ENCODE results near the gene POLH.

Gene POLH

GRCh38 chr6:43614396-43614730 is 38.4 kb downstream of the POLH start:
- Histone ChIP-seq H3K4me1 (ENCODE audit: control insufficient read depth in 1 of 2, insufficient read depth in 1 of 2, low read depth in 1 of 2, low read length in 1 of 2) (no peaks in the 10 kb centered on the region), H3K9me3 (no peaks in the 10 kb centered on the region), H3K36me3 (peaks cover 57% of the 10 kb centered on the region), H3K27me3 (no peaks in the 10 kb centered on the region), H3K4me3 (ENCODE audit: low read depth in 1 of 2, low read length in 1 of 2) (no peak overlapping the region), H3K27ac (no peak overlapping the region)
- no peak for TF ChIP-seq CTCF (IDR thresholded peaks at IDR 0.05)

GRCh38 chr6:43616725-43617472 is 40.9 kb downstream of the POLH start:
- H3K4me1 ChIP-seq (ENCODE audit: control insufficient read depth in 1 of 2, insufficient read depth in 1 of 2, low read depth in 1 of 2, low read length in 1 of 2), result no peaks in the 10 kb centered on the region
- no peak for TF ChIP-seq CTCF (IDR thresholded peaks at IDR 0.05)
- peaks cover 64% of the 10 kb centered on the region for H3K36me3 ChIP-seq
- no peaks in the 10 kb centered on the region for H3K9me3 ChIP-seq
- no peaks in the 10 kb centered on the region for H3K27me3 ChIP-seq
- no peak overlapping the region for H3K27ac ChIP-seq
- H3K4me3 ChIP-seq (ENCODE audit: low read depth in 1 of 2, low read length in 1 of 2), result no peak overlapping the region

GRCh38 chr6:43621078-43621835 is 45.3 kb downstream of the POLH start:
- Histone ChIP-seq H3K9me3 (no peaks in the 10 kb centered on the region), H3K27me3 (no peaks in the 10 kb centered on the region), H3K4me3 (ENCODE audit: low read depth in 1 of 2, low read length in 1 of 2) (no peak overlapping the region), H3K4me1 (ENCODE audit: control insufficient read depth in 1 of 2, insufficient read depth in 1 of 2, low read depth in 1 of 2, low read length in 1 of 2) (peaks cover 3 to 6% of the 10 kb centered on the region in 2 experiments), H3K36me3 (peaks cover 83% of the 10 kb centered on the region), H3K27ac (no peak overlapping the region)
- TF ChIP-seq CTCF (IDR thresholded peaks at IDR 0.05), result no peak

- H3K27ac ChIP-seq, result no peak overlapping the region
- H3K27me3 ChIP-seq, result no peaks in the 10 kb centered on the region
- no peak overlapping the region for H3K4me3 ChIP-seq (ENCODE audit: low read depth in 1 of 2, low read length in 1 of 2)
- H3K4me1 ChIP-seq (ENCODE audit: control insufficient read depth in 1 of 2, insufficient read depth in 1 of 2, low read depth in 1 of 2, low read length in 1 of 2), result peaks cover 8 to 10% of the 10 kb centered on the region in 2 experiments
- TF ChIP-seq CTCF (IDR thresholded peaks at IDR 0.05), result no peak
- H3K9me3 ChIP-seq, result no peaks in the 10 kb centered on the region
- H3K36me3 ChIP-seq, result peaks cover 82% of the 10 kb centered on the region
Observed at GRCh38 chr6:43621836-43622180, 45.8 kb downstream of the POLH start.

- Histone ChIP-seq H3K36me3 (peaks cover 76% of the 10 kb centered on the region), H3K27ac (no peak overlapping the region), H3K9me3 (no peaks in the 10 kb centered on the region), H3K27me3 (no peaks in the 10 kb centered on the region), H3K4me3 (ENCODE audit: low read depth in 1 of 2, low read length in 1 of 2) (no peak overlapping the region), H3K4me1 (ENCODE audit: control insufficient read depth in 1 of 2, insufficient read depth in 1 of 2, low read depth in 1 of 2, low read length in 1 of 2) (peaks cover 15 to 18% of the 10 kb centered on the region in 2 experiments)
- no peak for TF ChIP-seq CTCF (IDR thresholded peaks at IDR 0.05)
Observed at GRCh38 chr6:43622541-43622940, 46.6 kb downstream of the POLH start.

Data from neutrophil (primary cell).